OCI-LY1 (cell line): Measurements from ENCODE around the gene PCGF3.

Source experiments
- EZH2 ChIP-seq: fragments of 200-600 bp; sonication (generic), shearing (Covaris generic); IDR thresholded peaks from 2 replicates; pipeline ENCODE4 v1.8.0; 2017; ENCODE audit warnings: borderline replicate concordance, mixed run types, mild to moderate bottlenecking, antibody characterized with exemption, low read length, moderate library complexity, mixed read lengths
- TF ChIP-seq, protein P1 (sequence below): fragments of 200-600 bp; sonication (generic), shearing (Covaris generic); IDR thresholded peaks from 2 replicates; pipeline ENCODE4 v1.5.1; 2017; ENCODE audit warnings: mild to moderate bottlenecking, antibody characterized with exemption, low read length, moderate library complexity, mixed read lengths

DNA sequence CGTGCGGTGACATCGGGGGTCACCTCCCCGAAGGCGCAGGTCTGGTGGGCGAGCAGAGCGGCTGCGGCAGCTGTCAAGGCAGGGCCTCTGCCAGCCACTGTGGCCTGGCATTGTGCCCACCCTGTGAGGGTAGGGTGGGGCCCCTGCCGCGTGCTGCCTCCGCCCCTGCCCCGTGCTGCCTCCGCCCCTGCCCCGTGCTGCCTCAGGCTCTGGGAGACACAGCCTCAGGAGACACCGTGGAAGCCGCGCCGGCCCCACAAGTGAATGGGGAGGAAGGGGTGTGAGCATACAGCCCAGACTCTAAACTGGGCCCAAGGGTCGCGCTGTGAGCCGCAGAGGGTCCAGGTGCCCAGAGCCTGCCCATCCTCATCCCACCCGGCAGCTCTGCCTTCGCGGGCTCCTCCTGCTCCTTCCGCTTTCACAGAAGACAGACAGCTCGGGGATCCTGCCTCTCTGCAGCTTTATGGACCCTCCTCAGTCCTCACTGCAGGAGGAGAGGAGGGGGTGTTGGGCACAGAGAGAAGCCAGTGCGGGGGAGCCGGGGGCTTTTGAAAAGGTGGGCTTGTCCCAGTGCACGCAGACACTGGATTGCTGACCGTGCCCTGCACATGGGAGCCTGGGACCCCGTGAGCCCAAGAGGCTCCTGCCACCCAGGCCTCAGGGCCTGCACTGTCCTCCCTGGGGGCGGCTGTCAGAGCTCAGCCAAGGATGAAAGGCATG is 27.4 kb downstream of the PCGF3 start:
- TF ChIP-seq, protein P1, sequence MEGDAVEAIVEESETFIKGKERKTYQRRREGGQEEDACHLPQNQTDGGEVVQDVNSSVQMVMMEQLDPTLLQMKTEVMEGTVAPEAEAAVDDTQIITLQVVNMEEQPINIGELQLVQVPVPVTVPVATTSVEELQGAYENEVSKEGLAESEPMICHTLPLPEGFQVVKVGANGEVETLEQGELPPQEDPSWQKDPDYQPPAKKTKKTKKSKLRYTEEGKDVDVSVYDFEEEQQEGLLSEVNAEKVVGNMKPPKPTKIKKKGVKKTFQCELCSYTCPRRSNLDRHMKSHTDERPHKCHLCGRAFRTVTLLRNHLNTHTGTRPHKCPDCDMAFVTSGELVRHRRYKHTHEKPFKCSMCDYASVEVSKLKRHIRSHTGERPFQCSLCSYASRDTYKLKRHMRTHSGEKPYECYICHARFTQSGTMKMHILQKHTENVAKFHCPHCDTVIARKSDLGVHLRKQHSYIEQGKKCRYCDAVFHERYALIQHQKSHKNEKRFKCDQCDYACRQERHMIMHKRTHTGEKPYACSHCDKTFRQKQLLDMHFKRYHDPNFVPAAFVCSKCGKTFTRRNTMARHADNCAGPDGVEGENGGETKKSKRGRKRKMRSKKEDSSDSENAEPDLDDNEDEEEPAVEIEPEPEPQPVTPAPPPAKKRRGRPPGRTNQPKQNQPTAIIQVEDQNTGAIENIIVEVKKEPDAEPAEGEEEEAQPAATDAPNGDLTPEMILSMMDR = no peak
- TF ChIP-seq EZH2 = no peak
